HG03095 (cell line): ENCODE measurements around the gene SRPK2.
"Not testable (repeated sequence)": the region's sequence is repeated elsewhere in the genome, so short reads cannot be mapped to it uniquely, and the experiment has no call there.

Experiments used
- ATAC-seq: cut with Tn5 transposase; IDR thresholded peaks from one replicate; pipeline ENCODE4 v1.9.1; 2021; ENCODE audit warnings: moderate library complexity; ENCODE audit not compliant: unreplicated experiment

The SRPK2 gene

DNA sequence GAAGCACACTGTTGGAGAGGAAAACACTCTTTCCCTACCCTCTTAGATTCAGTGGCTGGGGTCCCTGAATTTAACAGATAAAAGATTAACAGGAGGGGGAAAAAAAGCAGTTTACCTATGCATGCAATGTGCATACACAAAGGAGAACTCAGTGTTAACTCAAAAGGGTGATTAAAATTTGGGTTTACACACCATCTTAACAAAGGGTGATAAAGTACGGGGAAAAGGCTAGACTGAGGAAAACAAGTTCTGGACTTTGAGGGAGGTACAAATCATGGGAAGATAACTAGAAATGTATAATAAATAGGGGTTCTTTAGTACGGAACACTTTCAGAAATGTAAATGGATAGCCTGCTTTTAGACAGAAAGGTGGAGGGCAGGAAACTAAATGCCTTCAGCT, 83.1 kb downstream of the SRPK2 start:
- ATAC-seq: no peak

DNA sequence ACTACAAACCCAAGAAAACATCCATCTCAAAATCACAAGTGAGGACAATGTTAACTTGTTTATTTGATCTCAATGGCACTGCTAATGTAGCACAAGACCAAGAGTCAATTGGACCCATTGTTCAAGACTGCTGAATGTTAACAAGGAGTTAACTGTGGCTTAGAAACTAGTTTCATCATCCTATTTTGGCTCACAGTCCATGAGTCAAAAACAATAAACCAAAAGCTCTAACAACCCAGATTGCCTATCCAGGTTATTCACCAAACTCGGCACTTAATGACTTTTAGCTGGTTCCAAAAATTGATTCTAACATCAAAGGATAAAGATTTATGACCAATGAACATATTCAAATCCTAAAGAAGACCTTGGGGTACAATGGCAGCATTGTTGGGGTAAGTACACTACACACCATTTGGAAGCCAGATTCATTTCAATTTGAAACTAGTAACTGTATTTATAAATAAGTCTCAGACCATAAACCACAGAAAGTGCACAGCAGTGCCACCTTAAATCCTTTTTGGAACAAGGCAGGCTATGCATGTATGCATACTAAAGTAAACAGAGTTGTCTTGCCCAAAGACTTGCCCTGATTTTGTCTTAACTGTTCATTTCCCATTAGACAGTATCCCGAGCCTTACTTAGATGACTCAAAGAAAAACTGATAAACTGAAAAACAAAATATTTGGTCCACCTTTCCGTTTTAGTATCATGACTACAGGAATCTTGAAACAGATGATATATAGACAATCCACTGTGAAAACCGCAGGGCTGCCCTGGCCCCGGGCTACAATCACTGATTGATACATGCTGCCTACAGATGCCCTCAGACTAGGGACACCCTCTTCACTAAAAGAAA, 84.5 kb downstream of the SRPK2 start:
- no peak for ATAC-seq

DNA sequence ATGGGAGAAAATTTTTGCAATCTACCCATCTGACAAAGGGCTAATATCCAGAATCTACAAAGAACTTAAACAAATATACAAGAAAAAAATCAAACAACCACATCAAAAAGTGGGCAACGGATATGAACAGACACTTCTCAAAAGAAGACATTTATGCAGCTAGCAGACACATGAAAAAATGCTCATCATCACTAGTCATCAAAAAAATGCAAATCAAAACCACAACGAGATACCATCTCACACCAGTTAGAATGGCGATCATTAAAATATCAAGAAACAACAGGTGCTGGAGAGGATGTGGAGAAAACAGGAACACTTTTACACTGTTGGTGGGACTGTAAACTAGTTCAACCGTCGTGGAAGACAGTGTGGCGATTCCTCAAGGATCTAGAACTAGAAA, 88.1 kb downstream of the SRPK2 start:
- ATAC-seq: not testable (repeated sequence)

DNA sequence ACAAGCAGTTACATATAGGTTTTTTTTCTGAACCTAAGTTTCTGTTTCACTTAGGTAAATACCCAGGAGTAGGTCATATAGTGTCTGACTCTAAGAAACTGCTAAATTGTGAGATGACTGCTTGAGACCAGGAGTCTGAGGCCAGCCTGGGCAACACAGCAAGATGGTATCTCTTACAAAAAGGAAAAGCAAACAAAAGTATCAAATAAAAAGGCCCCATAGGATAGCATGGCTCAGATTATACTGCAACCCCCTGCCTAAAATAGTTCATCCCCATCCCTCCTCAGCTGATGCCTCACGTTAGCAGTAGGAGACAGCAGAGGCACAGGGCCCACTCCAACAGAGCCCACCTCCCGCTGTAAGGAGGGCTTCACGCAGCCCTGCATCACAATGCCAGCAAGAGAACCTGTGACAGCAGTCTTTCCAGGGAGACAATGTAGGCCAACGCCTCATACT, 90.3 kb downstream of the SRPK2 start:
- ATAC-seq: peak; percentile 88

DNA sequence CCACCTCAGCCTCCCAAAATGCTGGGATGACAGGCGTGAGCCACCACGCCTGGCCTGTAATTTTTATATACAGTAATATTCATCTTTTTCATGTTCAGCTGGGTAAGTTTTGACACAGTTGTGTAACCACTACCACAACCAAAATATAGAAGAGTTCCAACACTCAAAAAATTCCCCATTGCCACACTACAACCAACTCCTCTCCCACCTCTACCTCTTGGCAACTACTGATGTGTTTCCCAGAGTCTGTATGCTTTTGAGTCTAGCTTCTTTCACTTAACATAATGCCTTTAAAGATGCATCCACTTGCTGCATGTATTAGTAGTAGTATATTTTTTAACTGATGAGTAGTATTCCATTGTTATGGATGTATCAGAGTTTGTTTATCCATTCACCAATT, 90.7 kb downstream of the SRPK2 start:
- ATAC-seq: peak; percentile 31

DNA sequence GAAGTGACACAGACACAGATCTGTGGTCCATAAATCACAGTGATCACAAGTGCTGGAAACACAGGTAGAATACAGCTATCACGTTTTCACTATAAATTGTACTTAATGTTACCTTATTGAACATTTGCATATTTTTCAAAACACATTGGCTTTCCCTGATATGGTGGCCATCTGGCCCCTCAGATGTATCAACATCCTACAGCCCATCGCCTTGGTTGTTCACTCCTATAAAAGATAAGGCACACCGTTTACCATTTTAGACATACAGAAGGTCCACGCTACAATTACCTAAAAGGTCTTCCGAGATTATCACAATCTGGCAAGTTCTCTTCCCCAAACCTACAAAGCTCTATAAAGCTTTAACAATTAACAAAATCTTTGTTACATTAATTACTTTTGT, 91.4 kb downstream of the SRPK2 start:
- ATAC-seq: no peak

DNA sequence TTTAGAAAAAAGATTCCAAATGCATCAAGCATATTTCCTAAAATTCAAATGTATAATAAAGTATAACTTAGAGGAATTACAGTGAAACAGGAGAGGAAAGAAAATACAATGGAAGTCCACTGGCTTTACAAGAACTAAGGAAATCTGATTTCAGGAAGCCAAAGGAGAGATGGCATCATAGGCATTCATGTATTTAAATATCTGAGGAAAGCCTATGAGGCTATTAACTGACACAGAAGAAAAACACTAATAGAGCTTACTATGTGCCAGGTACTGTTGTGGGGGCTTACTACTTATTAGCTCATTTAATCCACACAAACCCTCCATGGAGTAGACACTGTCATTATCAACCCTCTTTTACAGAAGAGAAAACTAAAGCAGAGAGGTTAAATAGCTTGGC, 92.2 kb downstream of the SRPK2 start:
- no peak for ATAC-seq

DNA sequence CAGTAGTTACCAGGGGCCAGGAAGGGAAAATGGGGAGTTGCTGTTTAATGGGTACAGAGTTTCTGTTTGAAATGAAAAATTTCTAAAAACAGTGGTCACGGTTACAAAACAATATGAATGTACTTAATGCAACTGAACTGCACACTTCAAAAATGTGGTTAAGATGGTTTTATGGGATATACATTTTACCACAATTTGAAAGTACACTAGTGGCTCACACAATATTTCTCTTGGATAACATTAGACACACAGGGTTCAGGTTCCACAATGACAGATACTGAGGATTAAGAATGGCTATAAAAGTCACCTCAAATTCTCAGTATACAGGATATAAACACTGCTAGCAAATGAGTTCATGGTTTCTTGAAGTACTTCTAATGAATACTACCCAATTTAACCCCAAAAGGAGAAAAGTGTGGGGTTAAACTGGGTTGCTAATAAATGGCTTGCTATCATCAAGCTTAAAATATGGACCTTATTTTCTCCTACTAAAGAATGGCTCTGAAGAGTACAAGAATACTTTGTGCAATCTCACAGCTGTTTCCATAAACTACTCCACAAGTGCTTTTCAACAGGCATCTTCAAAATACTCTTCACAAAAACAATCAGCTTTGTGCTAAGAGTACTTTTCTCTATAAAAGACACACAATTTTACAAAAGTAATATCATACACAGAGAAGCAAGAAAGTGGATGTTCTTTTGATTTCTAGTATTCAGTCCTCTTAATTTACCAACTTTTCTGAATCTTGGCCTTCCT, 92.9 kb downstream of the SRPK2 start:
- no peak for ATAC-seq

DNA sequence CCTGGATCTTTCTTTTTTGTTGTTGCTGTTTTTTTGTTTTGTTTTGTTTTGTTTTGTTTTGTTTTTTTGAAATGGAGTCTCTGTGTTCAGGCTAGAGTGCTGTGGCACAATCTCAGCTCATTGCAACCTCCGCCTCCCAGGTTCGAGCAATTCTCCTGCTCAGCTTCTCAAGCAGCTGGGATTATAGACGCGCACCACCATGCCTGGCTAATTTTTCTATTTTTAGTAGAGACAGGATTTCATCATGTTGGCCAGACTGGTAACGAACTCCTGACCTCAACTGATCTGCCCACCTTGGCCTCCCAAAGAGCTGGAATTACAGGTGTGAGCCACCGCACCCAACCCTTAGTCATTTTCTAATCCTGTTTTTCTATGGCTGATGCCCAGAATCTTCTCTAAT, 94.2 kb downstream of the SRPK2 start:
- not testable (repeated sequence) for ATAC-seq

DNA sequence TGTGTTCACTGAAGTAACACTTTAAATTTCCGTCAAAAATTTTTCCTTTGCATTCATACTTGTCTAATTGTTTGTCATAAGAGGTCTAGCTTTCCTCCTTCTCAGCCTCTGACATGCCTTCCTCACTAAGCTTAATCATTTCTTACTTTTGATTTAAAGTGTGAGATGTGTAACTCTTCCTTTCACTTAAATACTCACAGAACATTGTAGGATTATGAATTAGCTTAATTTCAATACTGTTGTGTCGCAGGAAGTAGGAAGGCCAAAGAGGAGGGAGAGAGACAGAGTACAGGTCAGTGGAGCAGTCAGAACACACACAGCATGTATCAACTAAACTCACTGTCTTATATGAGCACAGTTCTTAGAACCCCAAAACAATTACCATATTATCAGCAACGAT, 99.0 kb downstream of the SRPK2 start:
- no peak for ATAC-seq

DNA sequence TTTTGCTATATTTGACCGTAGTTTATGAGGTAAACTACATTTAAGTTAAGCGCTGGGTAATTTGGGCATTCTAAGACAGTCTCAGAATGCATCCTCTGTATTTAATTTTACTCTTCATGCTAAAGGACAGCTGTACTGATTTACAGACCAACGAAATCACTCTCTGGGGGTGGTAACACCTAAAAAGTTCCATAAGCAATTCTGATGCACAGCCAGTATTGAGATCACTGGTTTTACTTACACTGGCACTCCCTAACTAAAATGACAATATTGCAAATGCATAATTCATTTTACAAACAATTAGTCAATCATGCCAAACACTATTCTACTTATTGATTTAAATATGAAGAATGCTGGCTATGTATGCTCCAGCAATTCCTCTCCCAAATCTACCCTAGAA, 102.3 kb downstream of the SRPK2 start:
- ATAC-seq: no peak

DNA sequence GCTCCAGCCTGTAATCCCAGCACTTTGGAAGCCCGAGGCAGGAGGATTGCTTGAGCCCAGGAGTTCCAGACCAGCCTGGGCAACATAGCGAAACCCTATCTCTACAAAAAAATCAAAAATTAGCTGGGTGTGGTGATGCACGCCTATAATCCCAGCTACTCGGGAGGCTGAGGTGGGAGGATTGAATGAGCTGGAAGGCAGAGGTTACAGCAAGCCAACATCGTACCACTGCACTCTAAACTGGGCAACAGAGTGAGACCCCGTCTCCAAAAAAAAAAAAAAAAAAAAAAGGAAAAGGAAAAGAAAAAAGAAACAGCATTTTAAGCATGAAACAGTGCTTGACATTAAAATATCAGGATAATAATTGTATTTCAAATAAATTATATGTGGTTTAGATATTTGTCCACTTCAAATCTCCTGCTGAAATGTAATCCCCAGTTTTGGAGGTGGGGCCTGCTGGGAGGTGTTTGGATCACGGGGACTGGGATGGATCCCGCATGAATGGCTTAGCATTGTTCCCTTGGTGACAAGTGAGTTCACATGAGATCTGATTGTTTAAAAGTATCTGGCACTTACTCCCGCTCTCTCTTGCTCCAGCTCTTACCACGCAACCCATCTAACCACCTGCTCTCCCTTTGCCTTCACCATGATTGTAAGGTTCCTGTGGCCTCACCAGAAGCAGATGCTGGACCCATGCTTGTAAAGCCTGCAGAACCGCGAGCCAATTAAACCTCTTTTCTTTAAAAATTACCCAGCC, 103.4 kb downstream of the SRPK2 start:
- ATAC-seq: no peak

DNA sequence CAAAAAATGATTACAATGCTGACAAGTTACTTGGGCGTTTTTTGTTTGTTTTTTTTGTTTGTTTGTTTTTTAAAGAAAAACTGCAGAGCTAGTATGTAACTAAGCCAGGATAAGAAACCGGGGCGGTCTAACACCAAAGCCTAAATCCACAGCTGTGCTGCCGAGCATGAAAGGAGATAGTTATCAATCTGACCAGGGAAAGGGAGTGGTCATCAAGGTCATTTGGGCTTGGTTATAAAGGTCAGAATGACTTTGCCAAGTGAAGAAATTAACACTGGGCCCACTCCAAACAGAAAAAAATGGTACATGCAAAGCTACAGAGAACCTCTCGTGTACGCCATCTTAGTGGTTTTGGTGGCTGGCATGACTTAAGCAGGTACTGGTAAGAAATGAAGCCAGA, 104.7 kb downstream of the SRPK2 start:
- no peak for ATAC-seq

DNA sequence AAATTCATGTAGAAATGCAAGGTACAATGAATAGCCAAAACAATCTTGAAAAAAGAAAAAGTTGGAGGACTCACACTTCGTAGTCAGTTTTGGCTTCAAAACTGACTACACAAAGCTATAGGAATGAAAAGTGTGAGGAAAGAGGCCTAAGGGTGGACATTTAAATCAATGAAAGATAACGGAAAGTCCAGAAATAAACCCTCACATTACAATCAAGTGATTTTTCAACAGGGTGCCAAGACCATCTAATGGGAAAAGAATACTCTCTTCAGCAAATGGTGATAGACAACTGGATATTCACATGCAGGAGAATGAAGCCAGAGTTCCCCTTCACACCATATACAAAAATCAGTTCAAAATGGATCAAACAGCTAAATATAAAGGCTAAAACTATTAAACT, 106.8 kb downstream of the SRPK2 start:
- ATAC-seq: no peak

DNA sequence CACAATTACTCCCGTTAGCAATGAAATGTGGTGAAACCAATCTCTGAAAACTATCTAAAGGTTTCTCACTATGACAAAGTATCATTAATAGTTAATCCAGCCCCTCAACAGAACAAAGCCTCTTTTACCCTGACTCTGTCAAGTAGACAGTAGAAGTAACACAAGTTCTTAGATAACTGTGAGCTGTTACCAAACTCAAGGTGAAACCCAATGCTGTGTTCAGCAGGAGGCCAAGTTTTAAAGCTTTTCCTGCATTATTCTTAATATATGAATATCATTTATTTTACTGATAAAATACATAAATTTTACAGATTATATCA, 109.1 kb downstream of the SRPK2 start:
- ATAC-seq: peak; percentile 72

DNA sequence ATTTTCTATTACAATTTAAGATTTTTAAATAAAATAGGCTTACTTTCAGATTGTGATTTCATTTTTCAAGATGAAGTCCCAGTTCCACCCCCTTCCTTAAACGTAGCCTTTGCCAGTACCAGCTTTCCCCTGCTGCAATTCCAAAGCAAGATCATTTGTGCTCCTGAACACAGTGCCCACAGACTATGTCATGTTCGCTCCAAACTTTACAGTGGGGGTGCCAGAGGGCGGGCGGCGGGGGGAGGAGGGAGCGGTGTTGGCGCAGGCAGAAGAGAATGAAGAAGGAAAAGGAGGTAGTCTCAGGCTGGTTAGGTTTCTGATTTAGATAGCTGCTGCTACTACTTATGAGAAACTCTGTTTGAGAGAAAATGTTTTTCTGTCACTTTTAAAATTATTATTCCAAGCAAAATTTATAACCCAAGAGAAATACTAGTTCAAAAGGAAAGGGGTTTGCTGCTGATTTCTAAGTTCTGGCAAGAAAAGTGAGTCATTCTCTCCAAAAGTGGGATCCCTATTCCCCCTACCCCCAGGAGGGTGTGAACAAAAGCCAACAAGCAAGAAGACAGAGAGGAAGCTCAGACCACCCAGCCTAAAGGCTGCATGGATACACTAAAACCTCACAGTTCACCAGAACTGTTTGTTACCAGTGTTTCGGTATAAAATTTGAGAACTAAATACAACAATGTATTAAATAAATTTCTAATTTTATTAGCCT, 109.6 kb downstream of the SRPK2 start:
- peak; percentile 46 for ATAC-seq

DNA sequence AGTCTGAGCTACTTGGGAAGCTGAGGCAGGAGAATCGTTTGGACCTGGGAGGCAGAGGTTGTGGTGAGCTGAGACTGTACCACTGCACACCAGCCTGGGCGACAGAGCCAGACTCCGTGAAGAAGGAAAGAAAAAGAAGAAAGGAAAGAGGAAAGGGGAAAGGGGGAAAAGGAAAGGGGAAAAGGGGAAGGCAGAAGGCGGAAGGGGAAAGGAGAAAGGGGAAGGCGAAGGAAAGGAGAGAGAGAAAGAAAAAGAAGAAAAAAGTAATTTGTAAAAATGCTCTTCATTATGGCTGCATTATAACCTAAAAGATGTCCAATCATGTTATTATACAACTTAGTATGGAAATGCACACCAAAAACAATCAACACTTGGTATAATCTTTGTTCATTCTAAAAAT, 110.2 kb downstream of the SRPK2 start:
- no peak for ATAC-seq

DNA sequence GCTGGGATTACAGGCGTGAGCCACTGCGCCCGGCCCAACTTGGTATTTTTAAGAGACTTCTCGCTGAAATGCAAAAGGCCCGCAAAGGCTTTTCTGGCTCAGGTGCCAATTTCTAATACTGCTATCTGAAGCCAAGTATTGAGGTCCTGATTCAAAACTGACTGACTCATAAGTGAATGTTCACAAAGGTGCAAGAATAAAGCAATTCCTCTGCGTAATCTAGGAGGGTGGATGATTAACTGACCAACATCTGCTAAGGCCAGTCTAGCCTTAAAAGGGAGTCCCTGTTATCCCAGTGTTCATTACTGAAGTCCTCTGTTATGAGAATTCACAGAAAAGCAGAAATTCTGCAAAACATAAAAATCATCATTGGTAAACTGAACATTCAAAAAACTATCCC, 111.4 kb downstream of the SRPK2 start:
- peak; percentile 39 for ATAC-seq

DNA sequence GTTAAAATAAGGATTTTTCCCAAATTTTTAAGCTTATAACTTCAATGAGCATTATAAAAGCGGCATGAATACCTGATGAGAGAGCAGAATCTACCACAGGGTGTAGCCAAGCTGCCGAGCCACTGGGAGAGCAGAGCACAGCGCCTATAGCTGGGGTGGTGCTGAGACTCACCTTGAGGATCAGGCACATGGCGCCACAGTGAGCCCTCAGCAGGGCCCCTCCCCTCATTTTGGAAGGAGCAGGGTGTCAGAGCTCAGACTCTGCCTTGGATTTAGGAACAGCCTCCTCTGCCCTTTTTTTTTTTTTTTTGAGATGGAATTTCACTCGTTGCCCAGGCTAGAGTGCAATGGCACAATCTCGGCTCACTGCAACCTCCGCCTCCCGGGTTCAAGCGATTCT, 118.6 kb downstream of the SRPK2 start:
- no peak for ATAC-seq

DNA sequence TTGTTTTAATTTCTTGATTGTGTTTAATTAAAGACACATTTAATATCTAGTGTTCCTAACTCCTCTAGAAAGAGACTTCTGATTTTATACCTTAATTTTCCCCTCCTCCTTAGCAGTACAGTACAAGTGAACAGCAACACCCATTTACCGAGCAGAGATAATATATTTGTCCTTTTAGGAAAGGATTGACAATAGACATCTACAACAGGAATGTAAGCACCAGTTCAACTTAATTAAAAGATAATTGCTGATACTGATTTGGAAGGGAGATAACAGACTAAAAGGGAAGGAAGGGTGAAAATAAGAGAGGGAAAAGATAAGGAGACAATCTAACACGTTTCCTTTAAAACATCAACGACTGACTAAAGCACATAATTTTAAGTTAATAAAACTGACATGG, 119.3 kb downstream of the SRPK2 start:
- peak; percentile 6 for ATAC-seq
